ENCODE data around the gene KIF17.

The KIF17 gene

DNA sequence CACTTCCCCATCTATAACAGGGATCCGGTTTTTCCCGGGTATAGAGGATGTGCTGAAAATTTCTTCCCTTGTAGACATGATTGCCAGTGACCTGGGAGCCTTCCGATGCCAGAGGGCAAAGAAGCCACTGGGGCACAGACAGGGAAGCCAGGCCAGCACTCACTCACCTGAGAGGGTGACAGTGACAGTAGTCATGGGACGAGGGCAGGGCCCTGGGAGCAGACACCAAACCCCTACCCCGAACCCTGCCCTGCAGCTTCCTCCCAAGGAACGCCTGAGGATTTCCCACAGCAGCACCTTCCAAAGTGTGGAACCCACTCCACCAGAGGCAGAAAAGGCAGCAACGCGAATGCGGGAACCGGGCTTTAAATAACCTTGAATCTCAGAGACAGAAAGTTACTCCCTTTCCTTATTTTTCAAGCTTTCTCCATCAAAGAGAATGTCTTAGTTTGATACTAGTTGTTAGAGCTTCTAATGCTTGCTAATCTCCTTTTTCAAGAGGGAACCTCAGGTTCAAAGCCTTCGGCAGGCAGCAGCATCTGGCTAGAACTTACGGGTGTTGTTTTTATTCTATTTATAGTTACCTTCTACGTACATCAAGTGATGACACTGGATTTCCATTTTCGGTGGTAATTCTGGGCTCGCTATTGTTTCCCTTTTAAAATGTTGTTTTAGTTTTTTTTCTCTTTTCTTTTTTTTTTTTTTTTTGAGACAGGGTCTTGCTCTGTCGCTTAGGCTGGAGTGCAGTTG lies 59.5 kb downstream of the KIF17 start:
- Mint-ChIP-seq H3K4me3 (no peak overlapping the region), H3K9me3 (no peaks in the 10 kb centered on the region), H3K4me1 (ENCODE audit: low read depth) (peaks cover 25% of the 10 kb centered on the region), H3K27me3 (ENCODE audit: low read depth) (no peaks in the 10 kb centered on the region), H3K36me3 (ENCODE audit: low read depth) (peaks cover 38% of the 10 kb centered on the region), H3K27ac (no peak overlapping the region)

DNA sequence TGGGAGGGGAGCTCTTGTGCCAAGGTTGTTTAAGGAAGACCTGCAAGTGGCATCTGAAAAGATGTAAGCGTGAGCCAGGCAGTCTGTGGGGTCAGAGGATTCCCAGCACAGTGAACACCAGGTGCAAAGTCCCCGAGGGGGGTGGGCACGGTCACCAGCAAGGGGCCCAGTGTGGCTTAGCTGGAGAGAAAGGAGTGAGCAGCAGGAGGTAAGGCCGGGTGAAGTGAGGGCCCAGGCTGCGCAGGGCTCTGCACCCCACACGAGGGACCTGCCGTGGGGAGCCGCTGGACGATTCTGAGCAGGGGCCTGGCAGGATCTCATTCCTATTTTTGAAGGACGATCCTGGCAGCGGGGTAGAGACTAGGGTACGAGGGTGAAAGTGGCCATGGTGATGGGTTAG lies 60.8 kb downstream of the KIF17 start:
- H3K36me3 Mint-ChIP-seq (ENCODE audit: low read depth), result peaks cover 46% of the 10 kb centered on the region
- no peaks in the 10 kb centered on the region for H3K27me3 Mint-ChIP-seq (ENCODE audit: low read depth)
- no peaks in the 10 kb centered on the region for H3K9me3 Mint-ChIP-seq
- H3K27ac Mint-ChIP-seq, result no peak overlapping the region
- peaks cover 19% of the 10 kb centered on the region for H3K4me1 Mint-ChIP-seq (ENCODE audit: low read depth)
- no peak overlapping the region for H3K4me3 Mint-ChIP-seq

DNA sequence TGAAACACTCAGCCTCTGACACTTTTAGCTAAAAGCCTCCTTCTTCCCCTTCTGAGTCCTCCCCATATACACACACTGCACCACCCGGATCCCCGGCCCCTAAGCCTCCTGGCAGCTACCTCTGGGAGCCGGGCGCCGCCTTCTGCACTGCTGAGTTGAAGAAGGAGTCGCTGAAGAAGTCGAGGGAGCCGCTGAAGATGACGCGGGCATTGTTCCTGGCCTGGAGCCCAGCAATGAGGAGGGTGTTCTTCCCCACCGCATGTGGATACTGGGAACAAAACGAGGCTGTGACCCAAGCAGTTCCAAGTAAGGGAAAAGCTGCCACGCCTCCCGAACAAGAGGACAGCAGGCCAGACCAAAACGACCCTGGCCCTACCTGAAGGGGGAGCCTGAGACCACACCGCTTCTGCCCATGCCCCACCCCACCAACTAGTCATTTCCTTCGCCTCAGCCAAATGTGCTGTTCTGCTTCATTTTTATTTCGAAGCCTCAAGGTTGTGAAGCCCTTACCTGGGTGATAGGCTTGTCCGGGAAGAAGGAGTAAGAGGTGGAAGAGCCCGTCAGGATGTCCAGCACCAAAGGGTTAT lies 63.6 kb downstream of the KIF17 start:
- no peaks in the 10 kb centered on the region for H3K9me3 Mint-ChIP-seq
- H3K4me3 Mint-ChIP-seq, result no peak overlapping the region
- H3K4me1 Mint-ChIP-seq (ENCODE audit: low read depth), result peaks cover 3% of the 10 kb centered on the region
- H3K27me3 Mint-ChIP-seq (ENCODE audit: low read depth), result no peaks in the 10 kb centered on the region
- peaks cover 51% of the 10 kb centered on the region for H3K36me3 Mint-ChIP-seq (ENCODE audit: low read depth)
- no peak overlapping the region for H3K27ac Mint-ChIP-seq

DNA sequence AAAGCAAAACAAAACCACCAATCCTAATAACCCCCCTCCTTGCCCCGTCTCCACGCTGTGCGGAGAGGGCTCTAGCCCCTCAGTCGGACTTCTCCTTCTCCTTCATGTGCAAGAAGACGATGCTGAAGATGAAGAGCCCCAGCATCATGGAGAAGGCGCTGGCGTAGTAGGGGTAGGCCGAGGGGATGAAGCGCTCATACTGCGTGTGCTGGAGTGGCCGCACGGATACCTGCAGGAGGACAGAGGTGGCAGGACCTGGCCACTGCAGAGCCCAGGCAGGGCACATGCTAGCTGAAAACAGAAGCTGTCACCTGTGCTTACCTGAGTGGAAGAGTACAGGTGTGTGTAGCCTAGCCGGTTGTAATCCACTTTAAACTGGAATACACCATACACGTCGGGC lies 65.5 kb downstream of the KIF17 start:
- H3K4me1 Mint-ChIP-seq (ENCODE audit: low read depth), result no peaks in the 10 kb centered on the region
- H3K27me3 Mint-ChIP-seq (ENCODE audit: low read depth), result no peaks in the 10 kb centered on the region
- H3K9me3 Mint-ChIP-seq, result no peaks in the 10 kb centered on the region
- peaks cover 55% of the 10 kb centered on the region for H3K36me3 Mint-ChIP-seq (ENCODE audit: low read depth)
- H3K27ac Mint-ChIP-seq, result no peak overlapping the region
- no peak overlapping the region for H3K4me3 Mint-ChIP-seq

DNA sequence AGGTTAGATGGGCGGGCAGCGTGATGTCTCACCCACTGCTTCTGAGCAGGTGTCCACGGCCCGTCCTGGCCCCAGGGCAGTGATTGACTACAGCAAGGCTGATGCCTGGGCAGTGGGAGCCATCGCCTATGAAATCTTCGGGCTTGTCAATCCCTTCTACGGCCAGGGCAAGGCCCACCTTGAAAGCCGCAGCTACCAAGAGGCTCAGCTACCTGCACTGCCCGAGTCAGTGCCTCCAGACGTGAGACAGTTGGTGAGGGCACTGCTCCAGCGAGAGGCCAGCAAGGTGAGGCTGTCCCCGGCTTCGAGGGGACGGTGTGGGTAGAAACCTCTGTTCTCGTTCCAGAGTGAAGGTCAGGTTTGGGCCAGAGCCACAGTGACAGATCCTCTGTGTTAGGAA lies 68.9 kb downstream of the KIF17 start:
- no peaks in the 10 kb centered on the region for H3K9me3 Mint-ChIP-seq

DNA sequence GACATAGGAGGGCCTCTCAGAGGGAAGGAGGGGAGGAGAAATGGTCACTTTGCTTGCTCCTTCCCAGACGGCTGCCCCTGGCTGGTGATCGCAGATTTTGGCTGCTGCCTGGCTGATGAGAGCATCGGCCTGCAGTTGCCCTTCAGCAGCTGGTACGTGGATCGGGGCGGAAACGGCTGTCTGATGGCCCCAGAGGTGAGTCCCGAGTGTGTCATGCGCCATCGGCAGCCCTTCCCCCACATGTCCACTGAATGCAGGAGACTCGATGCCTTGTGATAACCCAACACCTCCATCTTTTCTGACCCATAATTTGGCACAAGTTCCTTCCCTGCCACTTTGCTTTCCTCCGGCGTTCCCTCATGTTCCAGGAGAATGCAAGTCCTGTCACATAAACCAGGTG lies 69.4 kb downstream of the KIF17 start:
- Mint-ChIP-seq H3K36me3 (ENCODE audit: low read depth) (peaks cover 34% of the 10 kb centered on the region), H3K27ac (no peak overlapping the region), H3K4me1 (ENCODE audit: low read depth) (no peaks in the 10 kb centered on the region)

More for the DNA sequence above, 68.9 kb downstream of the KIF17 start:
- Mint-ChIP-seq H3K4me3 (no peak overlapping the region), H3K4me1 (ENCODE audit: low read depth) (no peaks in the 10 kb centered on the region), H3K27me3 (ENCODE audit: low read depth) (no peaks in the 10 kb centered on the region), H3K36me3 (ENCODE audit: low read depth) (peaks cover 39% of the 10 kb centered on the region), H3K27ac (no peak overlapping the region)

DNA sequence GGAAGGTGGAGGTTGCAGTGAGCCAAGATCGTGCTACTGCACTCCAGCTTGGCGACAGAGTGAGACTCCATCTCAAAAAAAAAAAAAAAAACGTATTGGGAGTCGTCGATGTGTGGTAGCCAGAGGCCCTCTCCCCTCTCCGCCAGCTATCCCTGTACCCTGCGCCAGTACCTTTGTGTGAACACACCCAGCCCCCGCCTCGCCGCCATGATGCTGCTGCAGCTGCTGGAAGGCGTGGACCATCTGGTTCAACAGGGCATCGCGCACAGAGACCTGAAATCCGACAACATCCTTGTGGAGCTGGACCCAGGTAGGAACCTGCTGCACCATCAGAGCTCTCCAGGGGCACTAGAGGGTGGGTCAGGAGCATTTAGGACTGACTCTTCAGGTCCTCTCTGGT lies 72.4 kb downstream of the KIF17 start:
- H3K4me3 Mint-ChIP-seq, result no peak overlapping the region
- no peak overlapping the region for H3K27ac Mint-ChIP-seq
- H3K27me3 Mint-ChIP-seq (ENCODE audit: low read depth), result no peaks in the 10 kb centered on the region
- H3K36me3 Mint-ChIP-seq (ENCODE audit: low read depth), result peaks cover 14% of the 10 kb centered on the region
- H3K9me3 Mint-ChIP-seq, result no peaks in the 10 kb centered on the region
- H3K4me1 Mint-ChIP-seq (ENCODE audit: low read depth), result no peaks in the 10 kb centered on the region

More for the DNA sequence above, 69.4 kb downstream of the KIF17 start:
- H3K27me3 Mint-ChIP-seq (ENCODE audit: low read depth), result no peaks in the 10 kb centered on the region
- H3K9me3 Mint-ChIP-seq, result no peaks in the 10 kb centered on the region
- no peak overlapping the region for H3K4me3 Mint-ChIP-seq

DNA sequence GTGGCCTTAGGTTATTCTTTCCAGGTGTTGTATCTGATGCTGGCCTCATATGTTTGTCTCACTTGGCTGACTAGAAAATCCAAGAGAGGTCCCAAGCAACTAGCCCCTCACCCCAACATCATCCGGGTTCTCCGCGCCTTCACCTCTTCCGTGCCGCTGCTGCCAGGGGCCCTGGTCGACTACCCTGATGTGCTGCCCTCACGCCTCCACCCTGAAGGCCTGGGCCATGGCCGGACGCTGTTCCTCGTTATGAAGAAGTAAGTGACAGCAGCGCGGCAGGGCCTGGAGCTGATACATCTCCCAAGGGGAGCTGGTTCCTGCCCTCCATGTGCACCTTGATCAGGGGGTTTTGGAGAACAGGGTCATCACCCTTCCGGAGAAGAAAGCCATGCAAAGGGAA lies 73.4 kb downstream of the KIF17 start:
- H3K9me3 Mint-ChIP-seq, result no peaks in the 10 kb centered on the region
- H3K4me1 Mint-ChIP-seq (ENCODE audit: low read depth), result no peaks in the 10 kb centered on the region
- H3K27ac Mint-ChIP-seq, result no peak overlapping the region
- peaks cover 8% of the 10 kb centered on the region for H3K36me3 Mint-ChIP-seq (ENCODE audit: low read depth)
- no peaks in the 10 kb centered on the region for H3K27me3 Mint-ChIP-seq (ENCODE audit: low read depth)
- no peak overlapping the region for H3K4me3 Mint-ChIP-seq

DNA sequence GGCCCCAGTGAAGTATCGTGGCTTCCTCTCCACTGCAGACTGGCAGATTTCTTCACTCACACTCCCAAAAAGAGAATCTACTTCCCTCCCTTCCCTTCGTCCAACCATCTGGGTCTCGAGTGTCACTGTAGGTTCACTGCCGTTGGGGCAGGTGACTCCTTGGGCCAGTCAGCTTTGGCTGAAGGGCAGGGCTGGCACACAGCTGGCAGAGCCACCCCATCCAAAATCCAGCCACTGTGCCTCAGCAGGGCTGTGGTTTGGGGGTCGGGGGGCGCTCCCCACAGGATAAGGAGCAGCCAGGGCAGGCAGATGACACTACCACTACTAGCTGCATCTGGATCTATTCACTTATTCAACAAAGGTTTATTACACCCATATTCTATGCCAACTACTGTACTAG lies 74.7 kb downstream of the KIF17 start:
- Mint-ChIP-seq H3K36me3 (ENCODE audit: low read depth) (no peaks in the 10 kb centered on the region), H3K9me3 (no peaks in the 10 kb centered on the region), H3K27me3 (ENCODE audit: low read depth) (no peaks in the 10 kb centered on the region), H3K4me1 (ENCODE audit: low read depth) (no peaks in the 10 kb centered on the region), H3K4me3 (no peak overlapping the region), H3K27ac (no peak overlapping the region)

DNA sequence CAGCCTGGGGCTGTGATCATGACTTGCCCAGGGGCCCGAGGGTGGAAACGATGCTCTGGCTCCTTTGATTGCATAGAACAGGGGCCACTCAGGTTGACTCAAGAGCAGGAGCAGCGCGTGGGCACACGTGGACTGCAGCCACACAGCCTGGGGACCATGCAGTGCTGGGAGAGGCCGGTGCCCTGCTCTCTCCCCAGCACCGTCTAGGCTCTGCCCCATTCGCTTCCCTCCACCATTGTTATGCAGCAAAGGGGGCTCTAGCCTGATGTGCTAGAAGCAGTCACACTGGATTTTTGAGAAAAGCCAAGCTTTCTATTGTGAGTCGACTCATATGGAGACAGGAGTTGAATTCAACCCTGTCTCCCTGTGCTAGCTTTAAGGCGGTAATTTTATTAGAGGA lies 75.8 kb downstream of the KIF17 start:
- H3K27me3 Mint-ChIP-seq (ENCODE audit: low read depth), result no peaks in the 10 kb centered on the region
- H3K36me3 Mint-ChIP-seq (ENCODE audit: low read depth), result no peaks in the 10 kb centered on the region
- no peak overlapping the region for H3K27ac Mint-ChIP-seq
- H3K4me3 Mint-ChIP-seq, result no peak overlapping the region
- H3K9me3 Mint-ChIP-seq, result no peaks in the 10 kb centered on the region
- H3K4me1 Mint-ChIP-seq (ENCODE audit: low read depth), result no peaks in the 10 kb centered on the region

DNA sequence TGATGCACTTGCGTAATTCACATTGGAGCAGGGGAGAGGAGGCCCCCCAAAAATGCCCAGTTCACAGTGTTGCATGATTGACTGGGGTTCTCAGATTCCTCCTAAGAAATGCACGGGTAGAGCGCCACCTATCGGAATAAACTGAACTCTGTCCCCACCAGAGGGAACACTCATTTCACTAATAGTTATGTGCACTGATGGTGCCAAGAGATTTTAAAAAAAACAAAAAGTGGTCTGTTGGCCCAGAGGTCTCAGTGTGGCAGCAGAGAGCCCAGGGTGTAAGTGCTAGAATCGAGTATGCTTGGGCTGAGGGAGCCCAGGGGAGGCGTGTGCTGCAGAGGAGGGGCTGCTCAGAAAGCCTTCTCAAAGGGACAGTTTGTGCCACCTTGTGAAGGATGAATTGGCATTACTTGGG lies 77.6 kb downstream of the KIF17 start:
- H3K27me3 Mint-ChIP-seq (ENCODE audit: low read depth), result no peaks in the 10 kb centered on the region
- H3K36me3 Mint-ChIP-seq (ENCODE audit: low read depth), result no peaks in the 10 kb centered on the region
- H3K27ac Mint-ChIP-seq, result no peak overlapping the region
- H3K4me3 Mint-ChIP-seq, result no peak overlapping the region
- H3K4me1 Mint-ChIP-seq (ENCODE audit: low read depth), result no peaks in the 10 kb centered on the region
- H3K9me3 Mint-ChIP-seq, result no peaks in the 10 kb centered on the region

DNA sequence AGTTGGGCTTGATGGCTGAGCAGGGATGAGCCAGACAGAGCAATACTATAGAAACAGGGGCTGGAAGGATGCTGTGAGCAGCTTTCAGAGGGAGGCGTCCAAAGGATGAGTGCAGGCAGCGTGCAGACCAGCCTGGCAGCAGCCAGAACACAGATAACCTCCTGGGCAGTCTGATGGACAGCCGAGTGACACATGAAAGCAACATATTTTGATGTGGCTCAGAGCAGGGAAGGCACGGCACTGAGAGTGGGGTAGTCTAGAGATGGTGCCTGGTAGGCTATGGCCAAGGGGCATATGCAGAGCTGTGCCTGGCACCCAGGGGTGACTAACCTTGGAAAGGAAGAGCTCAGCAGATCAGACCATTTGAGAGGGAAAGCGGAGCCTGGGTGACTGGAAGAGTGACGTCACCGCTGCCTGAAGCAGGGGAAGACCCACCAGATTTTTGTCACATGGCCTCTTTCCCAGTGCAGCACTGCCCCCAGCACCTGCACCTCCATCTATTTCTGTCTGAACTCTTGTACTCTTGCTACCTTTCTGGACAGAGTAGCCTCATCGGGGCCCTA lies 80.9 kb downstream of the KIF17 start:
- Mint-ChIP-seq H3K4me1 (ENCODE audit: low read depth) (peaks cover 9% of the 10 kb centered on the region), H3K27ac (no peak overlapping the region), H3K36me3 (ENCODE audit: low read depth) (no peaks in the 10 kb centered on the region), H3K27me3 (ENCODE audit: low read depth) (no peaks in the 10 kb centered on the region), H3K4me3 (no peak overlapping the region), H3K9me3 (no peaks in the 10 kb centered on the region)

DNA sequence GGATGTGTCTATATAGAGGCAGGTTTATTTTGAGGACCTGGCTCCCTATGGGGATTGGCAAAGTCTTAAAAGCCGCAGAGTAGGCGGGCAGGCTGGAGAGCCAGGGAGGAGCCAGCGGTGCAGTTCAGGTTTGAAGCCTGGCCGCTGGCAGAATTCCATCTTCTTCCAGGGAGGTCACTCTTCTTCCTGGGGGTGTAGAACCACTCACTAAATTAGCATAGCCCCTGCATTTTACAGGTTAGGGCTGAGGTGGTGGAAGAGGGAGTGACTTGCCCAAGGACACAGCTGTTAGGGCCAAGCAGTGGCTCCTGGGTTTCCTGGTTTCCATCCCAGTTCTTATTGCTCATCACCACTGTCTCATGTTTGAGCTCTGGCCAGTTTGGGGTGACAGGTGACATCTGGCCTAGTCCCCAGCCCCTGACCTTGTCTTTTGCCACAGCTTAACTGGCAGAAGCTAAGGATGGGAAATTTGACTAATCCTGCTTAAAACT lies 83.2 kb downstream of the KIF17 start:
- Mint-ChIP-seq H3K36me3 (ENCODE audit: low read depth) (no peaks in the 10 kb centered on the region), H3K4me3 (peak overlapping the region; percentile 81), H3K27me3 (ENCODE audit: low read depth) (no peaks in the 10 kb centered on the region), H3K9me3 (no peaks in the 10 kb centered on the region), H3K4me1 (ENCODE audit: low read depth) (peaks cover 9% of the 10 kb centered on the region), H3K27ac (no peak overlapping the region)

DNA sequence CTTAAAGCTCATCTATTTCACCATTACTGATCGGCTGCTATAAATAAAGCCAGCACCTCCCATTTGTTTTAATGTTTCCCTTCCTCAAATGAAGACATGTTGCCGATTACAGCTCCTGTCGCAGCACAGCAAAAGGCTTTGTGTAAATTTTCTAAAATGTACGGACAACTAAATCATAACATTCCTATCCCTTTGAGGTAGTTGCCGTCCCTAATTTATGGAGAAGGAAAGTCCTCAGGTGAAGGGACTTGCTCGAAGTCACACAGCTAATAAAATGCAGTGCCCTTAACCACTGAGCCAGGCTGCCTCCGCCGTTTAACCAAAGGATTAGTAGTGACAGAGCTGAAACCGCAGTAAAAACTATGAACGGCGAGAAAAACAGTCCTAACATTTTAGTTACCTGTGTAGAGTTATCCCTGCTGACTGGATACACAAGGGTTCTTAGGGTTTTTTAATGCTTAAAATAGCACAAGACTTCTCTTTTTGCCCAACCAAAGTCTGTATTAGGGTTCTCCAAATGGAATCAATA lies 83.7 kb downstream of the KIF17 start:
- peak overlapping the region; percentile 36 for H3K27ac Mint-ChIP-seq
- H3K9me3 Mint-ChIP-seq, result no peaks in the 10 kb centered on the region
- H3K4me3 Mint-ChIP-seq, result peak overlapping the region; percentile 81
- H3K36me3 Mint-ChIP-seq (ENCODE audit: low read depth), result no peaks in the 10 kb centered on the region
- peaks cover 9% of the 10 kb centered on the region for H3K4me1 Mint-ChIP-seq (ENCODE audit: low read depth)
- peaks cover 3% of the 10 kb centered on the region for H3K27me3 Mint-ChIP-seq (ENCODE audit: low read depth)

All from T-helper 1 cell treated with Interleukin-12 subunit alpha and Interleukin-12 subunit beta and Interleukin-4 antibody, amounts not matched to agents 30 μg/mL and 1 μg/mL, for 36 hours (primary cell).